Activated T-cell treated with anti-CD3 and anti-CD28 coated beads for 1 hour (primary cell): ENCODE data around the gene ALOX15.
"Not testable (repeated sequence)": the region's sequence is repeated elsewhere in the genome, so short reads cannot be mapped to it uniquely, and the experiment has no call there.

Experiments
- DNase-seq: peaks from one replicate; pipeline ENCODE4 v3.0.0-alpha.2; 2020; ENCODE audit warnings: low read depth

The ALOX15 gene, protein sequence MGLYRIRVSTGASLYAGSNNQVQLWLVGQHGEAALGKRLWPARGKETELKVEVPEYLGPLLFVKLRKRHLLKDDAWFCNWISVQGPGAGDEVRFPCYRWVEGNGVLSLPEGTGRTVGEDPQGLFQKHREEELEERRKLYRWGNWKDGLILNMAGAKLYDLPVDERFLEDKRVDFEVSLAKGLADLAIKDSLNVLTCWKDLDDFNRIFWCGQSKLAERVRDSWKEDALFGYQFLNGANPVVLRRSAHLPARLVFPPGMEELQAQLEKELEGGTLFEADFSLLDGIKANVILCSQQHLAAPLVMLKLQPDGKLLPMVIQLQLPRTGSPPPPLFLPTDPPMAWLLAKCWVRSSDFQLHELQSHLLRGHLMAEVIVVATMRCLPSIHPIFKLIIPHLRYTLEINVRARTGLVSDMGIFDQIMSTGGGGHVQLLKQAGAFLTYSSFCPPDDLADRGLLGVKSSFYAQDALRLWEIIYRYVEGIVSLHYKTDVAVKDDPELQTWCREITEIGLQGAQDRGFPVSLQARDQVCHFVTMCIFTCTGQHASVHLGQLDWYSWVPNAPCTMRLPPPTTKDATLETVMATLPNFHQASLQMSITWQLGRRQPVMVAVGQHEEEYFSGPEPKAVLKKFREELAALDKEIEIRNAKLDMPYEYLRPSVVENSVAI

DNA sequence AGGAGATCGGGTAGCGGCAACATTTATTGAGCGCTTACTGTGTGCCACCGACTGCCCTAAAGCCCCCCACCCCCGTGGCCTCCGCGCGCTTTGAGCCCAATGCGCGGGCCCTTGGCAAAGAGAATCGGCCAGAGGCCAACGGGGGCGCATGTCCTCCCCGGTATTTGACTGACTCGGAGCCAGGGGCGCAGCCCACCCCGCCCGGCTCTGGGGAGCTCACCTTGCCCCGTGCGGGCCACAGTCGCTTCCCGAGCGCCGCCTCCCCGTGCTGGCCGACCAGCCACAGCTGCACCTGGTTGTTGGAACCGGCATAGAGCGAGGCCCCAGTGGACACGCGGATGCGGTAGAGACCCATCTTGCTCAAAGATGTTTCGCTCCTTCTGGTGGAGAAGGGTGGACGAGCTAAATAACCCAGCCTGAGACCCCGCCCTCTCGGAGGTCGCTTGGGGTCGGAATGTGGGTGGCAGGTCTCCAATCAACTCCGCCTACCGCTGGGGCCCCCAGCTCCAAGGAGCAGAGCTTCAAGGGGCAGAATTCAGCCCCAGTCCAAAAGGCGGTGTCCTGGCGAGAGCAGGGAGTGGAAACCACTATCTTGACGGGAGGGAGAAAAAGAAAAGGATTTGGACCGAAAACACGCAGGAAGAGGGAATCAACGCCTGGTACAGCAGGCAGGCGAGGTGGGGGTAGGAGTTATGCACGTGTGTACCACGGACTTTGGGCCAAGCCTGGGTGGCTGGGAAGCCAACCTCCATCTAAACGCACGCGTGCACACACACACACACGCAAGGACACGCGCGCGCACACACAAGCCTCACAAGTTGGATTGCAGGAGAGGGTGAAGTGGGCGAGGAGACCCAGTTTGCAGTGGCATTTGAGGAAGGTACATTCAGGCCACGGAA lies at the start of gene ALOX15:
TSS of gene ALOX15 (minus strand) at position 382 of the 899 bp plus-strand sequence. CDS start at position 355, 27 bp downstream.
- DNase-seq = no peak

GRCh38 chr17:4690745-4691144 lies 49.3 kb upstream of the ALOX15 start:
- no peak for DNase-seq

DNA sequence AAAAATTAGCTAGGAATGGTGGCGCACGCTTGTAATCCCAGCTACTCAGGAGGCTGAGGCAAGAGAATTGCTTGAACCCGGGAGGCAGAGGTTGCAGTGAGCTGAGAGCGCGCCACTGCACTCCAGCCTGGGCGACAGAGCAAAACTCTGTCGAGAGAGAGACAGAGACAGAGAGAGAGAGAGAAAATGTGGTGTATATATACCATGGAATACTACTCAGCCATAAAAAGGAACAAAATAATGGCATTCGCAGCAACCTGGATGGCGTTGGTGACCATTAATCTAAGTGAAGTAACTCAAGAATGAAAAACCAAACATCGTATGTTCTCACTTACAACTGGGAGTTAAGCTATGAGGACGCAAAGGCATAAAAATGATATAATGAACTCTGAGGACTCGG lies 48.4 kb upstream of the ALOX15 start:
- DNase-seq = not testable (repeated sequence)

GRCh38 chr17:4683739-4684138 lies 42.3 kb upstream of the ALOX15 start:
- not testable (repeated sequence) for DNase-seq

DNA sequence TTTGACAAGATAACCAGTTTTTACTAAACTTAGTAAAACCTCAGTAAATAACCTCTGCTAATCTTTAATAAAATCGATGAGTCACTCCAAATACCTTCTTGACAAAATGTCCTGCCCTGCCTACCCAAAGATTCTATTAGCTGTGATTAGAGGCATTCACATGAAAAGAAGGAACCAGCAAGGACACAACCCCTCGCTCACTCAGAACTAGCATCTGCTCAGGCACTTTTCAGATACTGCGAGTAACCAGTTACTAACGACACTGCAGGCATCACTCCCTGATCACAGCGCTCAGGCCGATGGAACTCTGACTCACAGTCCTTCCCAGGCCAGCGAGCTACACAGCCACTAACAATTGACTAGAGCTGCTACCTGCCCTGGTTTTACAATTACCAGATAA lies 38.2 kb upstream of the ALOX15 start:
- DNase-seq = no peak

DNA sequence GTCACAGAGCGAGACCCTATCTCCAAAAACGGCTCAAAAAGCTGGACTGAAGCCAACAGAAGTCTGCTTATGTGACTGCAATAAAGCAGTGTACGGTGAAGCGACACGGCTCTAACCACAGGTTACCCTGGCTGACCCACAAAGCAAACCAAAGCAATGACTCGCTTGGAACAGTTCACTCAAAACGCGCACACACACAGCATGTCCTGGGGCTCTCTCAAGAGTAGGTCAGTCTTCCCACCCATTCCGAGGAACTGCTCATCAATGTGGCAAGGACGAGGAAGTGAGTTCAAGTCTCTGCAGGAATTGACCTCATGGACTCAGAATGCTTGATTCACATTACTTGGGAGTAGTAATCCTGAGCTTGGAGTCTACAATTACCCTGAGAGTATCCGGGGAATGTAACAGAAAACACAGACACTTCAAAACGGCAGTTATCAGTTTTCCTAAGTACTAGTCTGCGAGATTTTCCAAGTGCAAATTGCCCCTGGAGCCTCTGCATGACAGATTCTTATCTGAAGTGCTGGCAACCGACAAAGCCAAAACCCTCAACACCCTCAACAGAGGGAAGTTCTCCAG lies 37.1 kb upstream of the ALOX15 start:
- no peak for DNase-seq

DNA sequence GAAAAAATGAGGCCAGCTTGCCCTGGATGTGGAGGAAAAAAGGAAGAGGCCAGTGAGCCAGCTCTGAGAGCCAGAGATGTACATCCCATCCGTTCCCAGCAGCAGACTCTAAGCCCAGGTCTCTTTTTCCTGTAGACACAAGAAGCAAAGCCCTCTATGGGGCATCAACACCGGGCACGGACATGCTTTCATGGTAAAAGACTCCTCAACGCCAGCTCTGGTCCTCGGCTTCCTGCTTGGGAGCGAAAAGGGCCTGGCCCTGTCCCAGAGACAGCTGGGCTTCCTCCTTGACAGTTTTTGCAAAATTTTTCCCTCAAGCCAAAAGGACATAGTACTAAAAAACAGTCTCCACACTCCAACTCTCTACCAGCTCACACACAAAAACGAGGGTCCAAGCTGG lies 35.3 kb upstream of the ALOX15 start:
- DNase-seq = no peak

- no peak for DNase-seq
Measured at GRCh38 chr17:4675791-4676190, 34.3 kb upstream of the ALOX15 start.

- no peak for DNase-seq
Measured at GRCh38 chr17:4674685-4674998, 33.2 kb upstream of the ALOX15 start.

- no peak for DNase-seq
Measured at GRCh38 chr17:4673986-4674684, 32.7 kb upstream of the ALOX15 start.

DNA sequence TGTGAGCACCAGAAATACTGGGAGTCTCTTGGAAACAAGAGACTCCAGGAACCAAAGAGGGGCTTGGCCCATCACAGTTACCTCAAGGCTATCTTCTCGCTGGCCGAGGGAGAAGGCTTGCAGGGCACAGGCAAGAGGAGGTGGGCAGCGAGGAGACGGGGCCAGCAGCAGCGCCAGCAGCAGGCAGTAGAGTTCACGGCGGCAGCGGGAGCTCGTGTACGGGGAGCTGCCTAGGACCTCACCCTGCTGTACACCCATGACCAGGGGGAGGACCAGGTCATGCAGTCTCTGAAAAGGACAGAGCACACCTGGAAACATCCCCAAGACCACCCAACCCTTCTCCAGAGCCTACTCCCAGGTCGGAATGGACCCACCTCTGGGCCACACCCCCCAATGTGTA lies 31.7 kb upstream of the ALOX15 start:
- no peak for DNase-seq

DNA sequence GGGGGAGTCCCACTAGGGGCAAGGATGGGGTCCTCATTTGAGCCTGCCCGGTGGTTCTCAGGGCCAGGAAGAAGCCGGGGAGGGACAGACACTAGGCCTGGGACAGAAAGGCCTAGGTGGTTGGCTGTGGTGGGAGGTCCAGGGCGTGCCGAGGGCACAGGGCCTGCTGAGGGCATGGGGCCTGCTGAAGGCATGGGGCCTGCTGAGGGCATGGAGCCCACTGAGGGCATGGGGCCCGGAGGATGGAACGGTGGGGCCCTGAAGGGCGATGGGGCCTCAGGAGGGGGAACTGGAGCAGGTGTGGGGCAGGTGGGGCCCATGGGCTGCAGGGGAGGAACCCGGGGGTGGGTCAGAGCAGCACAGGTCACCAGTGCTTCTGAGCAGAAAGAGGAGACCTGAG lies 31.3 kb upstream of the ALOX15 start:
- DNase-seq = no peak

GRCh38 chr17:4672055-4672630 lies 30.7 kb upstream of the ALOX15 start:
- no peak for DNase-seq

- no peak for DNase-seq
Measured at GRCh38 chr17:4667166-4667565, 25.7 kb upstream of the ALOX15 start.

DNA sequence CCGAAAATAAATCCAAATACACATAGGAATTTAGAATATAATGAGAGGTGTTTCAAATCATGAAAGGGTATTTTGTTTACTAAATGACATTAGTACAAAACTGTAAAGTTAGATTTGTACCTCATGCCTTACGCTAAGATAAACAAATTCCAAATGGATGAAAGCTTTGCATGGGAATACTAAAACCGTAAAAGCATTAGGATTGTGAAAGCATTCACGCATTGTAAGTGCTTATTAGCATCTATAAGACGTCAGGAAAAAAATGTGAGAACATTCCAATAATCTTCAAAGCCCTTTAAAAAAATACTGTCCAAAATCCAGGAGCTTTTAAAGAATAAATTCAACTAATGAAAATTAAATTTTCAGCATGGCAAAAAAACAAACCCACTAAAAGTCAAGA lies 24.8 kb upstream of the ALOX15 start:
- no peak for DNase-seq

DNA sequence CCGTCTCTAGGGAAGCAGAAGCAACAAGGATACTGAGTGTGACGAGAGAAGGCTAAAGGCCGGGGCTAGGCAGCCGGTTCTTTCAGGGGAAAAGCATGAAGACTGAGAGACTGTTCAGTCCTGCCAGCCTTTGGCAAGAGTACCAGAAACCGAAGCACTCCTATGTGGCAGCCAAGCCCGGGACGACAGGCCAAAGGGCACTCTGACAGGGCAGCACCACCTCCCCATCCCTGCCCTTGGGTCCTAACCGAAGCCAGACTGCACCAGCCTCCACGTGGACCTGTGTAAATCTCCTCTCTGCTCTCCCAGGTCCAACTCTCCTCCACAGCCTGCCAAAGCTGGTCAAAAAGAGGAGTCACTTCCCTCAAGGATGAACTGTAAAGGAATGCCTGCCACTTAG lies 23.5 kb upstream of the ALOX15 start:
- DNase-seq = no peak

DNA sequence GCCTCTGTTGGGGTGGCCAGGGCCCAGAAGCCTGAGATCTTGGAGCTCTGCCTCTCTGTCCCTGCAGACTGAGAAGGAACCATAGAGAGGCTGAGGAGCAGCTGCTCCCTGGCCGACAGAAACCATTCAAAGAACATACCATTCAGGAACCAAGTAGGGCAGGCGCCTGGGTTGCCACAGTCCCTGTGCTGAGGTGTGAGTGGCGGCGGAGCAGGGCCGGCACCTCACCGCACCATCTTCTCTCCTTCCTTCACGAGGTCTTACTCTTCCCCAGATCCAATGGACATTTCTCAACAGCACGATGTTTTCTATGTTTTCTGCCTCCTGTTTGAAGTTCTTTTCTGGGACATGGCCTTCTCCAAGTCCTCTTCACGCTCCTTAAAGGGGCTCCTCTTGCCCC lies 22.8 kb upstream of the ALOX15 start:
- no peak for DNase-seq

DNA sequence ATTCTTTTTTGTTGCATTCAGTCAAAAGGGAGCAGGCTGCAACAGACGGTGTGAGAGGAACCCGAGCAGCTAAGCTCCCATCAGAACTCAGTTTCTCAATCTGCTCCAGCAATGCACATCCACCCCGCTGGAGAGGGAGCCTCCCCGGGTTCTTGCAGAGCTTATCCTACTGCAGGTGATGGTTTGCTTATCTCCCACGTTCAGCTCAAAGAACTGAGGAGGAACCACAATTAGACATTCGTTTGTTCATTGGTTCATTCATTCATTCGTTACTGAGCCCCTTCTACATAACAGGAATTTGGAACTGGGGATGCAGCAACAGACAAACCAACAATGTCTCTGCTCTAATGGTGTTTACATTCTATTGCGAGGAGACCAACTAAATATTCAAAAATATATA lies 22.2 kb upstream of the ALOX15 start:
- no peak for DNase-seq

GRCh38 chr17:4658478-4659305 lies 17.2 kb upstream of the ALOX15 start:
- DNase-seq = no peak

DNA sequence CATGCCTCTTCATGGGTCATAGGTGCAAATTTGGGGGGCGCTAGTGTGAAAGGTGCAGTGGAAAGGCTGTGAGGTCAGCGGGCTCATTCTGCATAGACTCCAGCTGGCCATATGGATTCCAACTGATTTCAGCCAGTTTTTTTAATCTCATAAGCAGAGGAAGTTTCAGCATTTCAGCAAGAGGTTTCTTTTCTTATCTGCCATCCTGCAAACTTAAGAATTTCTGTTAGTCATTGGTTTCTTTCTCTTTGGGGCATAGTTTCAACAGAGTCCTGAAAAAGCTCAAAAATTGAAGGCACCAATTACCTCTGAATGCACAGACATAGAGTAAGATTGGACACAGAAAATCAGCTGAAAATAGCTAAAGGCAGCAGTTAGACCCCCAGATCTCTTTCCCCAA lies 16.2 kb upstream of the ALOX15 start:
- no peak for DNase-seq

DNA sequence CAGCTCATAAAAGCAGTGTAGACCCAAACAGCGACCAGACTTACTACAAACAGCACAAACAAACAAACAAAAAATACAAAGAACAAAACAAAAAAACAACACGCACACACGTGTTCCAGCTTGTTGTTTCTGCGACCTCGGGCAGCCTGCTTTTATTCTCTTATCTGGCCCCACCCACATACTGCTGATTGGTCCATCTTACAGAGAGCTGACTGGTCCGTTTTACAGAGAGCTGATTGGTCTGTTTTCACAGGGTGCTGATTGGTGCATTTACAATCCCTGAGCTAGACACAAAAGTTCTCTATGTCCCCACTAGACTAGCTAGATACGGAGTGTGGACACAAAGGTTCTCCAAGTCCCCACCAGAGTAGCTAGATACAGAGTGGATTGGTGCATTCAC lies 14.5 kb upstream of the ALOX15 start:
- DNase-seq = not testable (repeated sequence)
